GM18498 (cell line): ENCODE data around the gene TAOK3.
A peak's percentile ranks its signal among the peaks of the same experiment; 100 is the strongest.
"Not testable (repeated sequence)": the region's sequence is repeated elsewhere in the genome, so short reads cannot be mapped to it uniquely, and the experiment has no call there.

Source experiments
- ATAC-seq: cut with Tn5 transposase; IDR thresholded peaks from one replicate; pipeline ENCODE4 v1.9.1; 2021; ENCODE audit warnings: mild to moderate bottlenecking, moderate library complexity; ENCODE audit not compliant: unreplicated experiment

Gene TAOK3

GRCh38 chr12:118372541-118373495 is at the start of gene TAOK3:
TAOK3 (minus strand) TSS chr12:118372907; CDS start chr12:118255567, 117,340 bp downstream.
- peak; percentile 83 for ATAC-seq

- ATAC-seq: no peak
These were observed 48.0 kb upstream of the TAOK3 start for GRCh38 chr12:118420673-118421072.

DNA sequence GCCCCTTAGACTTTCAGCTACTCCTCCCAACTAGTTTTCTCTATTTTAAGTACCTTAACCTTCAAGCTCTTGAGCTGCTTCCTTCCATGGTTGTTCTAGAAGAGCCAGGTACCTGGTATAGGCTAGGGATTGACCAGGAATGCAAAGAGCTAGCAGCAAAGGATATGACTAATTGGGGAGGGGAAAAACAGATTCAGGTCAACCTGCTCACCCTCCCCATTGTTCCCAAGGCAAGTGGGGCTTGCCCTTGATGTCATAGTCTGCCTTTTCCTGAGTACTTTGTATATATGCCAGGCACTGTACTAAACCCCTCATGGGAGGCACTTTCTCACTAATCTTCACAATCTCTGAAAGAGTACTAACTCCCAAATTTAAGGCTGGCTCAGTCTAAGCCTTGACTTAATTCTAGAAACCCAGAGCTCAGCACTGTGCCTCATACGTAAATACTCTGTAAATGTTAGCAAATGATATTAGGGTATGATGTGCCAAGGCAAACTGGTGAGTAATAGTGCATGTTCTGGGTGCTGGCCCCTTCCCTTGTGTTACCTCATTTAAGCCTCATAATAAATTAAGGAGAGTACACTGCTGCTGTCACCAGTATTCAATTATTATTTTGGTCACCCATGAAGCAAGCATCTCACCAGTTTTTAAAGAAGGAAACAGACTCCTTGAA is 45.8 kb upstream of the TAOK3 start:
- no peak for ATAC-seq

GRCh38 chr12:118417942-118418341 is 45.2 kb upstream of the TAOK3 start:
- no peak for ATAC-seq

DNA sequence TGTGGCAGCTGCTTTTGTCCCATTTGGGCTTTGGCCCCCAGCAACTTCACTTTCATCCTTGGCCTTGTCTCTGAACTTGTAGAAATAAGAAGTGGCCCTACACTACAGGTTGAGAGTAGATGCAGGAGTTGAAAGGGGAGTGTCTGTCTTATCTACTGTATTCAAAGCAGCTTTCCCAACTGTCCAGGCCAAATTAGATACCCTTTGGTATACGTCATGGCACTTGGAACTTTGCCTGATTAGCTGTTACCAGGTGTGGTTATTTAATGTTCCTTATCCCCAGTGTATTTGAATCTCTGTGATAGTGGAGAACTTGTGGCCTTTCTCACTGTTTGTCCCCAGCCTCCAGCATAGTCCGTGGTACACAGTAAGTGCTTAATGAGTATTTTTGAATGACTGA is 37.1 kb upstream of the TAOK3 start:
- no peak for ATAC-seq

GRCh38 chr12:118408241-118408640 is 35.5 kb upstream of the TAOK3 start:
- ATAC-seq: not testable (repeated sequence)

GRCh38 chr12:118404876-118405521 is 32.3 kb upstream of the TAOK3 start:
- peak; percentile 60 for ATAC-seq

DNA sequence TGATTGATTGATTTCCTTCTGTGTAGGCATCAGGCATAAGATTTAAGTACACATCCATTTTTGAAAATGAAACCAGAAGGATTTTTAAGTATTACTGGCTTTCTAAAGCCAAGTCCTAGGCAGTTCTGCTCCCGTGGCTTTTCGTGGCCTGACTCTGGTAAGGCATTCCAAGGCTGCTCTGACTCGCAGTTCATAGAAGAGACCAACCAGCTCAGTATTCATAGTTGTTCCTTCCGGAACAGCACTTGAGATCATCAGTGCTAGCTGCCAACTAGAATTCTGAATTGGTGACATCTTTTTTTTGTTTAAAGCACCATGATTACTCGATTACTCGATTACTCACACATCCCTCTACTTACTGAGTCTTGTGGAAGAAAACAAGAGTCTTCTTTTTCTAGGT is 29.5 kb upstream of the TAOK3 start:
- no peak for ATAC-seq

- ATAC-seq: no peak
These were observed 26.2 kb upstream of the TAOK3 start for GRCh38 chr12:118398940-118399339.

DNA sequence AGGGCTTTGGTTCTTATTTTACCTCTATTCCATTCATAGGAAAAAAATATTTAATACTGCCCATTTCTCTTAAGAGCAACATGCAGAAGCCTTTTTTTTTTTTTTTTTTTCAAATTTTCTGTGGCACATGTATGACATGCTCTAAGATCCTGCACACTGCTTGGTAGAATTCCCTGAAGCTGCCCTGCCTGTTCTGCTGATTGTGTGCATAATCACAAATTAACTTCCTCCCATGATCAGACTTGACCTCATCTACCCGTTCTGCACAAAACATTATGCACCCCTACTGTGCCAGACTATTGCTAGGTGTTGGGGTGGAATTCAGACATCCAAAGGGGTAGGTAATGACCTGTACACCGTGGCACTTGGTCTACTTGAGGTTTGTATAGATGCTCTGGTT is 25.8 kb upstream of the TAOK3 start:
- ATAC-seq: no peak

DNA sequence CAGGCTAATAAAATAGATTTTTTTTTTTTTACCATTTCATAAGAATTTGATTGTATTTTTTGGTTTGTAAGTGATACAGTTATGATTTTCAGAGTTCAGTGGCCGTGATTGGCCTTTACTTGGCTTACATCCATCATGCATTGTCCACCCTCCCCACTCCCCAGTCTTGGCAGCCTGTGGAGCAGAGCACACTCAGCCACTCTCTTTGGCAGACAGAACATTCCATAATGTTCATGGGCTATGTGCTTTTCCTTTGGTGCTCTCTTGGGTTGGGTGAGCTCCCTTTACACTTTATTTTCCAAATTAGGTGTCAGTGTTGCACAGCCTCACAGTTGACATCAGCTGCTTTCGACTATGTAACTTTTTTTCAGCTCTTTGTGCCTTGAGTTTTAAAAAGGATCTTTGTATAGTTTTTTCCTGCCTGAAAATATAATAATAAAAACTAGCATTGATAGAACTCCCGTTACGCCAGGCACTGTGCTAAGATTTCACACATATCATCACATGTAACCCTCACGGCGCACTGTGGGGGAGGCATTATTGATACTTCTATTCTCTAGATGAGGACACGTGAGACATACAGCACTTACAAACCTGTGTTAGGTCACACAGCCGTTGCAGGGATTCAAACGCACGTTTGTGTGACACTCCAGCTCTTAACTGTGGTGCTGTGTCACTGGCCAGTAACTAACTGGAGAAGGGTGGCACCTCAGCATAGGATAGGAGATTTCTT is 25.2 kb upstream of the TAOK3 start:
- no peak for ATAC-seq

DNA sequence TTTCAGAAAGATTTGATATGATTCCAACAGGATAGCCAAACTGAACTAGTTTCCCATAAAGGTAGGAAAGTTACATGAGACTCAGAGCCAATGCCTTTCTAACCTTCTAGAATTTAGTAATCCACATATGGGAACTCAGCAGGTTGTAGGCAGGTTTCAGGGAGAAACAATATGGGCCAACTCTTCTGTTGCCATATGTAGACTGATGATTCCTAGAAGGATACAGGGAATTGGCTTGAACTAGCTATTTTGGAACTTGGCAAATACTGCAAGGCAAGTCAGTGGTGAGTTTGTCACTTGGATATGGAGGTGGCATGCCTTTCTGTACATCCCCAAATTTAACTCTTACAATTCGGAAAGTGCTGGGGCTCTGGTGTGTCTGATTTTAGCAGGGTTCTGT is 19.1 kb upstream of the TAOK3 start:
- ATAC-seq: no peak

GRCh38 chr12:118391424-118391823 is 18.7 kb upstream of the TAOK3 start:
- no peak for ATAC-seq

DNA sequence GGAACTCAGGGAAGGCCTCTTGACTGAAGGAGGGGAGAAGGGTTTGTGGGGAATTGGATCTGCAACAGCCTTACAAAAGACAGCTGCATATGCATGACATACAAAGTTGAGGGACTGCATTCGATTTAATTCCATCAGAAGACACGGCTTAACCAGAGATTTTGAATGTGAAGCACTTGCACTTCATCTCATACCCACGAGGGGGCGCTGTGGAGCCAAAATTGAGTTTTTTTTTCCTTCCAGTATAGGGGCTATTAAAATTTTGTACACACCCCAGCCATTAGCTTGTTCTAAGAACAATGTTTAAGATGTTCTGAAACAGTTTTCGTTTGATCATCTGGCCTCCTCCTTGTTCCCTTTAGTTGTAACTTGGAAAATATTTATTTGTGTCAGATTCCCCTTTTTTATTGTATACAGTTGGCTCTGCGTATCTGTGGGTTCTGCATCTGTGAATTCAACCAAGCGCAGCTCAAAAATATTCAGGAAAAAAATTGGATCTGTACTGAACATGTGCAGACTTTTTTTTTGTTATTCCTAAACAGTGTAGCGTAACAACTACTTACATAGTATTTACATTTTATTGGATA is 5.3 kb upstream of the TAOK3 start:
- ATAC-seq: no peak

DNA sequence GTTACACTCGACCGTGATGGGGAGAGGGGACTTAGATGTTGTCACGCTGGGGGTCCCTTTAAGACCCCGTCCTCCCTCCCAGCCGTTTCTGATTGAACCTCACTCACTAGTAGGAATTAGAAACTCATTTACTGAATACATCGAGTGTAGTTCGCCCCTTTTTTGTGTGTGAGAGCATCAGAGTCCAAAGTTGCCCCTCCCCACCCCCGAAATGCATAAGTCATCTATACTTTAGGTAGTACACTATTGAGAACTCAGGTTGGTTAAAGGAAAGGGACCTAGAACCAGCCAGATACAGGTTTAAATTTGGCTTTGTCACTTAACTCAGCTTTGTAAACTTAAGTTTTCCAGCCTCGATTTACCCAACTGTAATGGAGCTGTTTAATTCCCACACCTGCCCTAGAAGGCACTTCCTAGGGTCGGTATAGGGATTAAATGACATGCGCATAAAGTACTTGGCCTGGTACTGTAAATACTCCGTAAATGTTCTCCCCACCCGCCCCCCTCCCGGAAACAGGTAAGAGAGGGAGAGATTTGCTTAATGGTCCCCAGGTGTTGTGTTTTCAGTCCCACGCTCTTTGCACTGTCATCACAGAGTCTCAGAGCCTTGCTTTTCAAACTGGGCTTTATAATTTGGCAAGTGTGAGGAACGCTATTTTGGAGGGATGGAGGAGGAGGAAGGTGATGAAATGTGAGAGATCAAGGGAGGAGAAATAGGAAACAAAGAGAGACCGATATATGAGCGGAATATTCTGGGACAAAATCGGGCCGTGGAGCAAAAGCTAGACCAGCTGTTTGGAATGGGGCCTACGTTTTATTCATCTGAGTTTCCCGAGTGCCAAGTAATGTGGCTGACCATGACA is 4.5 kb upstream of the TAOK3 start:
- no peak for ATAC-seq

GRCh38 chr12:118376089-118377020 is 3.6 kb upstream of the TAOK3 start, which contains the start of gene SUDS3:
SUDS3 (plus strand) TSS chr12:118376555; CDS start chr12:118376692, 137 bp downstream.
- ATAC-seq: peak; percentile 37

DNA sequence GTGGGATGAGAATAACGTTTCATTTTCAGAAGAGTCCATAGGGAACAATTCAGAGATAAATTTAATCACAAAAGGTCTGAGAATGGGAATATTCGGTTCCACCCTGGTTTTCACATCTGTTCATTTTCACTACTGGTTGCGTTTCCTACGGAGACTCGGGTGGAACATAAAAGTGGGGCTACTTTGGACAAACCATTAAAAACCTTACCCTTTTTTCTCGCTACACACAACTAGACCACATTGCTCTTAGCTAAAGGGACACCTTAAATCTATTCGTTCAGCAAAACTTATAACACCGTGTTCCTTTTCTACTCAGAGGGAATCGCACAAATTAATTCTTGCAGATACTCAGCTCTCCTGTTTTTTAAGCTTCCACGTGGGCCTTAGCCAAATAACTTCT is 2.6 kb upstream of the TAOK3 start:
- ATAC-seq: no peak

- ATAC-seq: no peak
These were observed 2.2 kb upstream of the TAOK3 start for GRCh38 chr12:118374909-118375308.
